Measurements from ENCODE around the gene CAV1. TPM values are rescaled to one million over a fixed set of nuclear protein-coding genes. Genes with fewer than 3 reads are reported as not detected.

The CAV1 gene
- total RNA-seq, 1 donor: 4.3 TPM

- no peak for DNase-seq (ENCODE audit: low read depth in 2 of 3, low spot score in 2 of 3)
These were observed 72.5 kb downstream of the CAV1 start for GRCh38 chr7:116597384-116597783.

GRCh38 chr7:116598278-116598677 lies 73.4 kb downstream of the CAV1 start:
- no peak for DNase-seq (ENCODE audit: low read depth in 2 of 3, low spot score in 2 of 3)

GRCh38 chr7:116598861-116599260 lies 74.0 kb downstream of the CAV1 start:
- DNase-seq (ENCODE audit: low read depth in 2 of 3, low spot score in 2 of 3): no peak

GRCh38 chr7:116601426-116601825 lies 76.6 kb downstream of the CAV1 start:
- DNase-seq (ENCODE audit: low read depth in 2 of 3, low spot score in 2 of 3): no peak

- DNase-seq (ENCODE audit: low read depth in 2 of 3, low spot score in 2 of 3): no peak
These were observed 82.5 kb downstream of the CAV1 start for GRCh38 chr7:116607299-116607698.

GRCh38 chr7:116610210-116610609 lies 85.4 kb downstream of the CAV1 start:
- peak in 2 of 3 donors; percentile 64 to 80 for DNase-seq (ENCODE audit: low read depth in 2 of 3, low spot score in 2 of 3)

GRCh38 chr7:116610721-116611120 lies 85.9 kb downstream of the CAV1 start:
- DNase-seq (ENCODE audit: low read depth in 2 of 3, low spot score in 2 of 3): no peak

Small RNA genes within 50 kb of the gene (small RNA-seq; reads per million reads assigned to genes)
- gene AC006159.2: not detected

Other genes starting within 250 kb of the CAV1 start
- gene CAV2, start 25.3 kb upstream of the CAV1 start, total RNA-seq: 2.2 TPM
- under 0.01 TPM for gene MET, start 147.2 kb downstream of the CAV1 start, total RNA-seq